Upper lobe of left lung (tissue), 6 donors: ENCODE measurements around the gene RSL1D1. TPM values are rescaled to one million over a fixed set of nuclear protein-coding genes. Genes with fewer than 3 reads are reported as not detected.

Source experiments
- ATAC-seq, 2 donors: fragments of 200-7000 bp; cut with Tn5 transposase; one replicate each; pipeline ENCODE4 v1.9.1; 2022; ENCODE audit warnings: mild to moderate bottlenecking in 2 of 2, moderate library complexity in 2 of 2; ENCODE audit not compliant: low FRiP score in 2 of 2
- DNase-seq, 2 donors: peaks; one replicate each; pipeline ENCODE4 v3.0.0-alpha.2; 2019 to 2020
- H3K27ac ChIP-seq, 4 donors: fragments of 200-600 bp; sonication (generic); one replicate each; pipeline ENCODE4 v1.5.1; 2016 to 2019
- H3K27me3 ChIP-seq, 4 donors: fragments of 200-600 bp; sonication (generic); one replicate each; pipeline ENCODE4 v1.5.1; 2017 to 2019
- H3K36me3 ChIP-seq, 4 donors: fragments of 200-600 bp; sonication (generic); one replicate each; pipeline ENCODE4 v1.5.1; 2016 to 2019
- H3K4me1 ChIP-seq, 4 donors: fragments of 200-600 bp; sonication (generic); one replicate each; pipeline ENCODE4 v1.5.1; 2018 to 2019
- H3K4me3 ChIP-seq, 4 donors: fragments of 200-600 bp; sonication (generic); one replicate each; pipeline ENCODE4 v1.5.1; 2017 to 2019; ENCODE audit warnings: mild to moderate bottlenecking in 2 of 4, moderate library complexity in 1 of 4
- H3K9me3 ChIP-seq, 4 donors: fragments of 200-600 bp; sonication (generic); one replicate each; pipeline ENCODE4 v1.5.1; 2018 to 2019
- EP300 ChIP-seq, 4 donors: sonication (generic); formaldehyde crosslinking; IDR thresholded peaks; one replicate each; pipeline ENCODE4 v1.5.1; 2017; ENCODE audit warnings: antibody characterized with exemption in 4 of 4, control low read depth in 2 of 4
- POLR2A ChIP-seq, 4 donors: fragments of 450-650 bp; IDR thresholded peaks; one replicate each; pipeline ENCODE4 v1.5.1; 2016 to 2017; ENCODE audit warnings: antibody characterized with exemption in 4 of 4, mild to moderate bottlenecking in 2 of 4
- POLR2AphosphoS5 ChIP-seq, 2 donors: sonication (generic); formaldehyde crosslinking; IDR thresholded peaks; one replicate each; pipeline ENCODE4 v1.5.1; 2017; ENCODE audit warnings: antibody characterized with exemption in 2 of 2
- WGBS, 2 donors: methylation state at CpG; one replicate each; pipeline ENCODE4 v1.1.5; 2017 to 2018; 5-methylcytosine and 5-hydroxymethylcytosine counted together
- total RNA-seq, 6 donors: library from RNA; depleted of rRNA in 4 of 6; stranded (reverse); fragments of >200 nt in 4 of 6; gene quantifications; one replicate each; pipeline versions ENCODE4 v1.1.0 to v1.2.1, GENCODE V29; 2016 to 2021
- TF ChIP-seq, protein P1 (sequence below), 6 experiments: fragments of 450-650 bp in 4 of 6; fragments of 200-600 bp in 2 of 6; sonication (generic) in 2 of 6; IDR thresholded peaks; one replicate each; pipeline ENCODE4 v1.5.1; 2016 to 2019; ENCODE audit warnings: antibody characterized with exemption in 6 of 6
- donor health status: DM: no; HTN: no; CAD: no; lungs with moderate emphysema.
- donor health status: DM: no; HTN: yes; CAD: no; lungs with severe emphysema.

Gene RSL1D1
- total RNA-seq, 6 donors from 2014 or later: 77.8 to 121 (median 108) TPM

DNA sequence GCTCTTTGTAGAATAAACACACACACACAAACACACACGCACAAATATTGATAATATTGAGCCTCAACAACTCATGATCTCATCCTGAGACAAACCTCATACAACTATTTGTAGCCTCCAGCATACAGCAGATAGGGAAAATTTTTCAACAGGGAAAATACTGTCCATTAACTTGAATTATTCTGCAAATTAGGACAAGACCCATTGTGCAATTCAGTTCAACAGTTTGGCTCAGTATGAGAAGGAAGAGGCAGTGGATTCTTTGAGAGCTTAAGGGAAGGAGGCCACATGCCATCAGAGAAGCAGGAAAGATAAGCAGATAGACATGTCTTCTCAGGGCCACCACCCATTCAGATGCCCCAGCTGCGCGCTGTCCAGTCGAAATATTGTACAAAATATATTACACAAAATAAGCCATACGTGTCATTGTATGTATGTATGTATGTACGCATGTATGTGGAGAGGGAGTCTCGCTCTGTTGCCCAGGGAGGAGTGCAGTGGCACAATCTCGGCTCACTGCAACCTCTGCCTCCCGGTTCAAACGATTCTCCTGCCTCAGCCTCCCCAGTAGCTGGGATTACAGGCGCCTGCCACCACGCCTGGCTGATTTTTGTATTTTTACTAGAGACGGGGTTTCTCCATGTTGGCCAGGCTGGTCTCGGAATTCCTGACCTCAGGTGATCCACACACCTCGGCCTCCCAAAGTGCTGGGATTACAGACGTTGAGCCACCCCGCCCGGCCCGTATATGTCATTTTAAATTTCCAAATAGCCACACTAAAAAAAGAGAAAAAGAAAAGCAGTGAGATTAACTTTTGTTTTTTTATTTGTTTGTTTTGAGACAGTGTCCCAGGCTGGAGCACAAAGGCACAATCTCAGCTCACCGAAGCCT, 56.1 kb downstream of the RSL1D1 start:
- H3K27ac ChIP-seq: peak overlapping the region; percentile 98 to 100 (median 98)
- no peaks in the 10 kb centered on the region for H3K9me3 ChIP-seq
- TF ChIP-seq POLR2AphosphoS5 (IDR thresholded peaks at IDR 0.05): no peak
- TF ChIP-seq, protein P1, sequence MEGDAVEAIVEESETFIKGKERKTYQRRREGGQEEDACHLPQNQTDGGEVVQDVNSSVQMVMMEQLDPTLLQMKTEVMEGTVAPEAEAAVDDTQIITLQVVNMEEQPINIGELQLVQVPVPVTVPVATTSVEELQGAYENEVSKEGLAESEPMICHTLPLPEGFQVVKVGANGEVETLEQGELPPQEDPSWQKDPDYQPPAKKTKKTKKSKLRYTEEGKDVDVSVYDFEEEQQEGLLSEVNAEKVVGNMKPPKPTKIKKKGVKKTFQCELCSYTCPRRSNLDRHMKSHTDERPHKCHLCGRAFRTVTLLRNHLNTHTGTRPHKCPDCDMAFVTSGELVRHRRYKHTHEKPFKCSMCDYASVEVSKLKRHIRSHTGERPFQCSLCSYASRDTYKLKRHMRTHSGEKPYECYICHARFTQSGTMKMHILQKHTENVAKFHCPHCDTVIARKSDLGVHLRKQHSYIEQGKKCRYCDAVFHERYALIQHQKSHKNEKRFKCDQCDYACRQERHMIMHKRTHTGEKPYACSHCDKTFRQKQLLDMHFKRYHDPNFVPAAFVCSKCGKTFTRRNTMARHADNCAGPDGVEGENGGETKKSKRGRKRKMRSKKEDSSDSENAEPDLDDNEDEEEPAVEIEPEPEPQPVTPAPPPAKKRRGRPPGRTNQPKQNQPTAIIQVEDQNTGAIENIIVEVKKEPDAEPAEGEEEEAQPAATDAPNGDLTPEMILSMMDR (IDR thresholded peaks at IDR 0.05): no peak
- TF ChIP-seq EP300 (IDR thresholded peaks at IDR 0.05): no peak
- TF ChIP-seq POLR2A (IDR thresholded peaks at IDR 0.05): no peak
- H3K27me3 ChIP-seq: no peaks in the 10 kb centered on the region
- H3K4me3 ChIP-seq: peak overlapping the region in 3 of 4 donors; percentile 79 to 93 (median 88)
- no peak for ATAC-seq
- WGBS, 2 donors: 82 to 86% methylated on average over 20 of the region's 20 CpGs
- H3K4me1 ChIP-seq: peaks cover 69 to 87% (median 70%) of the 10 kb centered on the region in 4 donors
- H3K36me3 ChIP-seq: peaks cover 0 to 12% (median 0%) of the 10 kb centered on the region in 4 donors
- no peak for DNase-seq

DNA sequence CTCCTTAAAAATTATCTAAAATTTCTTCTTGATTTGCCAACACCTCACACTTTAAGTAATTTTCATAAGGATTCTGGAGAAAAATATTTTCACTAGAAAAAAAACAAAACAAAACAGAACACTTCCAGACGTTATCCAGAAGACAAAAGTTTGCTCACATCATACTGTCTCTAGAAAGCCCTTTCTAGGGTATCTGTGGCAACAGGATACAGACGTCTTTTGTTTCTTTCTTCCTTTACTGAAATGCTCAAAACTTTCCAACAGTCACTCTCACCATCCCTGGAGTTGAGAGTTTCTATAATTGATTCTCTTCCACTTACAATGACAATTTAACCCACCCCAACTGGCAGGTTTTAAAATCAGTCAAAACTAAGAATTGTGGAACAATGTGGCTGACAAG, 56.9 kb downstream of the RSL1D1 start:
- Histone ChIP-seq H3K4me1 (peaks cover 63 to 86% (median 70%) of the 10 kb centered on the region in 4 donors), H3K36me3 (peaks cover 0 to 16% (median 0%) of the 10 kb centered on the region in 4 donors), H3K4me3 (no peak overlapping the region), H3K9me3 (no peaks in the 10 kb centered on the region), H3K27ac (peak overlapping the region in 3 of 4 donors; percentile 70 to 100 (median 98)), H3K27me3 (no peaks in the 10 kb centered on the region)
- no peak for ATAC-seq
- TF ChIP-seq POLR2A (IDR thresholded peaks at IDR 0.05) (no peak), POLR2AphosphoS5 (IDR thresholded peaks at IDR 0.05) (no peak), EP300 (IDR thresholded peaks at IDR 0.05) (no peak)
- TF ChIP-seq, protein P1 (IDR thresholded peaks at IDR 0.05): no peak
- WGBS, 2 donors: 19 to 26% methylated on average over 2 of the region's 2 CpGs
- DNase-seq: no peak

- no peak overlapping the region for H3K4me3 ChIP-seq
- TF ChIP-seq POLR2AphosphoS5 (IDR thresholded peaks at IDR 0.05) (no peak), POLR2A (IDR thresholded peaks at IDR 0.05) (no peak), EP300 (IDR thresholded peaks at IDR 0.05) (no peak)
- TF ChIP-seq, protein P1 (IDR thresholded peaks at IDR 0.05): no peak
- H3K4me1 ChIP-seq: peaks cover 63 to 84% (median 70%) of the 10 kb centered on the region in 4 donors
- peak overlapping the region; percentile 55 to 100 (median 84) for H3K27ac ChIP-seq
- no peak for ATAC-seq
- WGBS, 2 donors: 68 to 78% methylated on average over 7 of the region's 7 CpGs
- H3K27me3 ChIP-seq: no peaks in the 10 kb centered on the region
- H3K36me3 ChIP-seq: peaks cover 0 to 16% (median 0%) of the 10 kb centered on the region in 4 donors
- no peak for DNase-seq
- H3K9me3 ChIP-seq: no peaks in the 10 kb centered on the region
Observed at GRCh38 chr16:11793840-11794239, 57.5 kb downstream of the RSL1D1 start.

DNA sequence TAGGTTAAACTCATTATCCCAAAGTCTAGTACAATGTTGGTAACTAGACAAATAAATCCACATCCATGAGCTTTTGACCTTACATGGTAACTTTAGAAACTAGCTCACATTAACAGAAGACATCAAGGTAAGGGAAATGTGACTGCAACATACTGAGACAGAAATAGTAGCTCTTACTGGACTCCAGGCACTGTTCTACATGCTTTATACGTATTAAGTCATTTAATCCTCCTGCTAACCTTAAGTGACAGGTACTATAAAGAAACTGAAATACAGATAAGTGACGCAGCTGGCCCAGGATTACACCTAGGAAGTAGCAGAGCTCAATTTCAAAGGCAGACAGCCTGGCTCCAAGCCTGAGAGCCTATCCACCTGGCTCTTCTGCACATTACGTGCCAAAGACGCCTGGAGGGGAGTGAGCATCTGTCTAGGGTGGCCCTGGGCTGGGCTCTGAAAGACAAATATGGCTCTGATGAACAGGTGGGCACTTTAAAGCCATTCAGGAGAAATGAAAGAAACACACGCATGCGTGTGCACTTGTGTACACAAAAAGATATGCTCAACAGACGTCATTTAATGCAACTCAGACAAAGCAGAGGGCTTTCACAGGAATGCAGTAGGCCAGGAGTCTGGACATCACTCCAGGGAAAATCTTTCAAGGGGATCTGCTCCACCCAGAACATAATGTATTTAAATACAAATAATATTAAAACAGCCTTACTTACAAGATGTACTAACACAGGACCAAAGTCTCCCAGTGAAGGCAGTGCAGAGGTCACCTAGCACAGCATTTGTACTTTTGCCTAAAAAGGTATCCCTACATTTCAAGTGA, 58.7 kb downstream of the RSL1D1 start:
- H3K9me3 ChIP-seq: no peaks in the 10 kb centered on the region
- H3K4me1 ChIP-seq: peaks cover 56 to 83% (median 70%) of the 10 kb centered on the region in 4 donors
- H3K4me3 ChIP-seq: no peak overlapping the region
- DNase-seq: peak in 1 of 2 donors; percentile 56
- peak overlapping the region; percentile 55 to 100 (median 84) for H3K27ac ChIP-seq
- H3K27me3 ChIP-seq: no peaks in the 10 kb centered on the region
- WGBS, 2 donors: 62 to 67% methylated on average over 7 of the region's 7 CpGs
- no peak for TF ChIP-seq POLR2AphosphoS5 (IDR thresholded peaks at IDR 0.05)
- TF ChIP-seq, protein P1 (IDR thresholded peaks at IDR 0.05): no peak
- no peak for TF ChIP-seq EP300 (IDR thresholded peaks at IDR 0.05)
- TF ChIP-seq POLR2A (IDR thresholded peaks at IDR 0.05): no peak
- H3K36me3 ChIP-seq: peaks cover 0 to 16% (median 0%) of the 10 kb centered on the region in 4 donors
- ATAC-seq: peak in 1 of 2 donors; percentile 44
